AG04450 (cell line): ENCODE results near the gene MRPL9. TPM values are rescaled to one million over a fixed set of nuclear protein-coding genes. Genes with fewer than 3 reads are reported as not detected.

Experiments
- CTCF ChIA-PET: fragments of 300-600, 350-600 bp; formaldehyde crosslinking; extraction: SDS; loops from one replicate; lab custom pipeline; 2022; ENCODE audit warnings: antibody characterized with exemption, inconsistent platforms; lab: Charles Lee
- POLR2A ChIA-PET: fragments of 350-600 bp; formaldehyde crosslinking; extraction: SDS; loops from one replicate; lab custom pipeline; 2021; ENCODE audit warnings: antibody characterized with exemption, inconsistent platforms; lab: Yijun Ruan, JAX
- DNase-seq: peaks from one replicate; pipeline ENCODE4 v3.0.0-alpha.2; 2011; ENCODE audit warnings: low read depth, low spot score
- H3K27ac ChIP-seq: one replicate; pipeline ENCODE4 v1.5.1; 2012; ENCODE audit warnings: low read depth, low read length, control low read depth
- H3K27me3 ChIP-seq: one replicate; pipeline ENCODE4 v1.6.0; 2012; ENCODE audit warnings: low read length; ENCODE audit not compliant: control insufficient read depth, insufficient read depth
- H3K4me3 ChIP-seq: 2 replicates; pipeline ENCODE4 v1.5.1; 2011; ENCODE audit warnings: mild to moderate bottlenecking, low read depth, low read length, control low read depth
- H3K9me3 ChIP-seq: 2 replicates; pipeline ENCODE4 v1.5.1; 2012; ENCODE audit warnings: low read length; ENCODE audit not compliant: control insufficient read depth, insufficient read depth
- CTCF ChIP-seq: IDR thresholded peaks from 2 replicates; pipeline ENCODE4 v1.5.1; 2011; ENCODE audit warnings: low read depth, low read length, control low read depth, inconsistent platforms
- polyA plus RNA-seq: library from polyadenylated mRNA; depleted of rRNA; stranded (reverse); fragments of >200 nt; gene quantifications from 2 replicates; pipeline ENCODE4 v1.2.3, GENCODE V29; 2011; rRNA removed
- small RNA-seq: library from RNA; depleted of rRNA; stranded (forward); fragments of <200 nt; gene quantifications from one replicate; pipeline ENCODE3, GENCODE V24; 2012; ENCODE audit warnings: low read depth; ENCODE audit not compliant: insufficient read length

Gene MRPL9
- polyA plus RNA-seq, 1 experiment = 93.4 TPM

GRCh38 chr1:151711951-151712350, 51.3 kb downstream of the MRPL9 start:
- DNase-seq = no peak
- no peak for TF ChIP-seq CTCF
- Histone ChIP-seq H3K4me3 (no peak overlapping the region), H3K9me3 (no peaks in the 10 kb centered on the region), H3K27me3 (peaks cover 49% of the 10 kb centered on the region), H3K27ac (no peak overlapping the region)
- ChIA-PET POLR2A (interaction anchor here (0.6 kb wide), 1 partner anchor 10 kb away, joined by 3 read pairs; no protein-coding TSS in a partner anchor), CTCF (no interaction called here)

GRCh38 chr1:151711044-151711800, 52.1 kb downstream of the MRPL9 start:
- Histone ChIP-seq H3K27me3 (peaks cover 44% of the 10 kb centered on the region), H3K27ac (no peak overlapping the region), H3K9me3 (no peaks in the 10 kb centered on the region; the same call in 1 of the 2 replicates), H3K4me3 (no peak overlapping the region)
- POLR2A ChIA-PET = no interaction called here
- no peak for TF ChIP-seq CTCF
- DNase-seq = no peak
- CTCF ChIA-PET = no interaction called here

GRCh38 chr1:151710187-151710840, 53.0 kb downstream of the MRPL9 start:
- ChIA-PET POLR2A (no interaction called here), CTCF (interaction anchor here (0.6 kb wide), 1 partner anchor 162 kb away, joined by 4 read pairs; no protein-coding TSS in a partner anchor)
- Histone ChIP-seq H3K27me3 (peaks cover 34% of the 10 kb centered on the region), H3K9me3 (no peaks in the 10 kb centered on the region; the same call in 1 of the 2 replicates), H3K27ac (no peak overlapping the region), H3K4me3 (no peak overlapping the region)
- no peak for DNase-seq
- TF ChIP-seq CTCF = no peak

Small RNA genes lying within 50 kb of the gene (small RNA-seq; reads per million reads assigned to genes)
- gene RNU6-662P = not detected

Other genes starting within 250 kb of the MRPL9 start
- 21.9 and 23.9 TPM in 2 replicates for gene TUFT1, start 223.2 kb downstream of the MRPL9 start, polyA plus RNA-seq
- gene SNX27, start 151.4 kb downstream of the MRPL9 start, polyA plus RNA-seq = 22.4 and 23.8 TPM in 2 replicates
- not detected in 2 replicates for gene CELF3, start 46.7 kb downstream of the MRPL9 start, polyA plus RNA-seq
- gene RIIAD1, start 42.0 kb downstream of the MRPL9 start, polyA plus RNA-seq = not detected in 2 replicates
- 0.91 and 1.0 TPM in 2 replicates for gene TDRKH, start 27.0 kb upstream of the MRPL9 start, polyA plus RNA-seq
- not detected in 2 replicates for gene LINGO4, start 41.9 kb upstream of the MRPL9 start, polyA plus RNA-seq
- gene RORC, start 68.3 kb upstream of the MRPL9 start, polyA plus RNA-seq = not detected in 2 replicates
- gene C2CD4D, start 76.3 kb upstream of the MRPL9 start, polyA plus RNA-seq = not detected in 2 replicates
- not detected in 2 replicates for gene THEM5, start 90.2 kb upstream of the MRPL9 start, polyA plus RNA-seq
- gene THEM4, start 146.0 kb upstream of the MRPL9 start, polyA plus RNA-seq = 20.3 and 24.8 TPM in 2 replicates
- gene S100A10, start 230.4 kb upstream of the MRPL9 start, polyA plus RNA-seq = 188 and 200 TPM in 2 replicates